Uterine smooth muscle cell (primary cell): ENCODE results near the gene BTBD6. TPM values are rescaled to one million over a fixed set of nuclear protein-coding genes. Genes with fewer than 3 reads are reported as not detected.

Source experiments
- total RNA-seq: library from RNA; depleted of rRNA; stranded (reverse); fragments of >200 nt; gene quantifications from 2 replicates; pipeline ENCODE4 v1.2.3, GENCODE V29; 2014

BTBD6 gene
- total RNA-seq = 61.2 and 78.5 TPM in 2 replicates

DNA sequence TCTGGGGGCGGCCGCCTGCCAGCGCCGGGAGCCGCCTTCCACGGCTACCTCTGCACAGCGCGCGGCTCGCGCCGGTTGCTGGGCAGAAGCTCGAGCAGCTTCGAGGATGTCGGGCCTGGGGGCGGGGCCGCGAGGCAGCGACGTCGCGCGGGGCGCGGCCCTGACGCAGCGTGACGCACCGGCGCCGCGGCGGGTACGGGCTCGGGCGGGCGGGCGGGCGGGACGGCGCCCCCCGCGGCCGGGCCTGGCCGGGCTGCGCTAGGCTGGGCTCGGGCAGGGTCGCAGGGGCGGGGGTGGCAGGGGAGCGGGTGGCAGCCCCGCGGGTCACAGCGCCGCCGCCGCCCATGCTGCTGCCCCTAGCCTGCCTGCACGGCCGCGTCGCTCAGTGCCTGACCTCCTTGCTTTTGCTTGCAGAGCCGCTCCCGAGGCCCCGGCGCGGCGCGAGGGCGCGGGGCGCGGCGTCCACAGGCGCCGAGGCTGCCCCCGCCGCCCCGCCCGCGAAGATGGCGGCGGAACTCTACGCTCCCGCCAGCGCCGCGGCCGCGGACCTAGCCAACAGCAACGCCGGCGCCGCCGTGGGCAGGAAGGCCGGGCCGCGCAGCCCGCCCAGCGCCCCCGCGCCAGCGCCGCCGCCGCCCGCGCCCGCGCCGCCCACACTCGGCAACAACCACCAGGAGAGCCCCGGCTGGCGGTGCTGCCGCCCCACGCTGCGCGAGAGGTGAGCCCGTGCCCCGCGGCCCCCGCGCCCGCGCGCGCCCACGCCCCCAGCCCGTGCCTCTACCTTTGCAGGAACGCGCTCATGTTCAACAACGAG is at the start of gene BTBD6:
Gene BTBD6, plus strand, starts transcription at position 166 of the 814 bp plus-strand sequence. Its CDS starts 179 bp downstream, at position 345.

Other genes starting within 250 kb of the BTBD6 start
- 16.1 and 40.1 TPM in 2 replicates for gene CDCA4, start 227.4 kb upstream of the BTBD6 start, total RNA-seq
- gene GPR132, start 183.1 kb upstream of the BTBD6 start, total RNA-seq = under 0.01 and 0.25 TPM in 2 replicates
- gene JAG2, start 79.8 kb upstream of the BTBD6 start, total RNA-seq = 0.66 and 2.0 TPM in 2 replicates
- 7.9 and 21.4 TPM in 2 replicates for gene NUDT14, start 67.2 kb upstream of the BTBD6 start, total RNA-seq
- 47.0 and 49.2 TPM in 2 replicates for gene BRF1, start 52.5 kb downstream of the BTBD6 start, total RNA-seq
- gene PACS2, start 66.2 kb downstream of the BTBD6 start, total RNA-seq = 34.5 and 65.5 TPM in 2 replicates
- 0.11 and 0.25 TPM in 2 replicates for gene TEX22, start 150.0 kb downstream of the BTBD6 start, total RNA-seq
- gene MTA1, start 171.3 kb downstream of the BTBD6 start, total RNA-seq = 30.7 and 43.5 TPM in 2 replicates
- 37.4 and 50.0 TPM in 2 replicates for gene CRIP2, start 226.3 kb downstream of the BTBD6 start, total RNA-seq
- gene CRIP1, start 238.4 kb downstream of the BTBD6 start, total RNA-seq = 0.11 and 0.50 TPM in 2 replicates
- 8.9 and 20.5 TPM in 2 replicates for gene TEDC1, start 242.7 kb downstream of the BTBD6 start, total RNA-seq